Measurements from ENCODE around the gene APOC1.
"Not testable (repeated sequence)": the region's sequence is repeated elsewhere in the genome, so short reads cannot be mapped to it uniquely, and the experiment has no call there.

The APOC1 gene

GRCh38 chr19:44886141-44886540, 28.3 kb upstream of the APOC1 start:
- H3K27ac ChIP-seq (ENCODE audit: low read depth, low read length), result peak overlapping the region; percentile 47
- no peak overlapping the region for H3K23ac ChIP-seq (ENCODE audit: low read length)
- peak overlapping the region; percentile 40 for H4K91ac ChIP-seq (ENCODE audit: low read depth, low read length)
- no peak for DNase-seq
- peaks cover 8% of the 10 kb centered on the region for H3K79me1 ChIP-seq (ENCODE audit: low read length)
- H2BK120ac ChIP-seq (ENCODE audit: insufficient read depth, low read length, poor library complexity), result no peak overlapping the region
- no peak overlapping the region for H3K18ac ChIP-seq (ENCODE audit: low read length)
- no peaks in the 10 kb centered on the region for H3K9me3 ChIP-seq (ENCODE audit: insufficient read depth, low read depth, low read length)
- H3K4me1 ChIP-seq (ENCODE audit: control insufficient read depth in 1 of 2, insufficient read depth in 2 of 2, low read length in 2 of 2), result peaks cover 28 to 35% of the 10 kb centered on the region in 2 experiments
- no peak overlapping the region for H3K9ac ChIP-seq (ENCODE audit: low read length)
- no peaks in the 10 kb centered on the region for H3K27me3 ChIP-seq (ENCODE audit: insufficient read depth, low read length)
- peak overlapping the region; percentile 51 for H2BK5ac ChIP-seq (ENCODE audit: low read depth, low read length, poor library complexity)
- H3K36me3 ChIP-seq (ENCODE audit: control insufficient read depth in 1 of 2, insufficient read depth in 2 of 2, low read length in 2 of 2), result peaks cover 45 to 49% of the 10 kb centered on the region in 2 experiments
- H3K4me3 ChIP-seq (ENCODE audit: low read depth, low read length), result no peak overlapping the region
- H2AFZ ChIP-seq (ENCODE audit: insufficient read depth, low read length, poor library complexity), result no peak overlapping the region
- no peak overlapping the region for H4K12ac ChIP-seq (ENCODE audit: low read depth, low read length)
- WGBS (ENCODE audit: extremely low coverage, insufficient coverage, insufficient read length), result no CpG with 5 or more reads among the region's 6 CpGs
- H3K79me2 ChIP-seq (ENCODE audit: control insufficient read depth, insufficient read depth, low read length, poor library complexity), result peaks cover under 1% of the 10 kb centered on the region
- no peak overlapping the region for H2AK5ac ChIP-seq (ENCODE audit: low read length)
- no peak overlapping the region for H3K4me2 ChIP-seq (ENCODE audit: low read length)
- no peak overlapping the region for H3K14ac ChIP-seq (ENCODE audit: low read length)
- no peak overlapping the region for H4K8ac ChIP-seq (ENCODE audit: low read depth, low read length)
- no peak overlapping the region for H3K4ac ChIP-seq (ENCODE audit: low read depth, low read length)
- no peak overlapping the region for H2BK12ac ChIP-seq (ENCODE audit: low read length)

- H3K9ac ChIP-seq (ENCODE audit: low read length), result no peak overlapping the region
- H3K36me3 ChIP-seq (ENCODE audit: control insufficient read depth in 1 of 2, insufficient read depth in 2 of 2, low read length in 2 of 2), result peaks cover 45% of the 10 kb centered on the region in 2 experiments
- H3K14ac ChIP-seq (ENCODE audit: low read length), result no peak overlapping the region
- no peak overlapping the region for H3K18ac ChIP-seq (ENCODE audit: low read length)
- H3K79me2 ChIP-seq (ENCODE audit: control insufficient read depth, insufficient read depth, low read length, poor library complexity), result peaks cover 12% of the 10 kb centered on the region
- no peak overlapping the region for H3K4me3 ChIP-seq (ENCODE audit: low read depth, low read length)
- no peak for DNase-seq
- no peak overlapping the region for H4K12ac ChIP-seq (ENCODE audit: low read depth, low read length)
- no peak overlapping the region for H3K27ac ChIP-seq (ENCODE audit: low read depth, low read length)
- H3K23ac ChIP-seq (ENCODE audit: low read length), result no peak overlapping the region
- H3K79me1 ChIP-seq (ENCODE audit: low read length), result peaks cover 13% of the 10 kb centered on the region
- H2BK12ac ChIP-seq (ENCODE audit: low read length), result no peak overlapping the region
- no peak overlapping the region for H3K4me2 ChIP-seq (ENCODE audit: low read length)
- H4K8ac ChIP-seq (ENCODE audit: low read depth, low read length), result no peak overlapping the region
- no CpG with 5 or more reads among the region's 4 CpGs for WGBS (ENCODE audit: extremely low coverage, insufficient coverage, insufficient read length)
- H2BK5ac ChIP-seq (ENCODE audit: low read depth, low read length, poor library complexity), result no peak overlapping the region
- no peak overlapping the region for H2AK5ac ChIP-seq (ENCODE audit: low read length)
- peaks cover 29 to 32% of the 10 kb centered on the region in 2 experiments for H3K4me1 ChIP-seq (ENCODE audit: control insufficient read depth in 1 of 2, insufficient read depth in 2 of 2, low read length in 2 of 2)
- H3K4ac ChIP-seq (ENCODE audit: low read depth, low read length), result no peak overlapping the region
- no peaks in the 10 kb centered on the region for H3K27me3 ChIP-seq (ENCODE audit: insufficient read depth, low read length)
- H2BK120ac ChIP-seq (ENCODE audit: insufficient read depth, low read length, poor library complexity), result no peak overlapping the region
- no peaks in the 10 kb centered on the region for H3K9me3 ChIP-seq (ENCODE audit: insufficient read depth, low read depth, low read length)
- H2AFZ ChIP-seq (ENCODE audit: insufficient read depth, low read length, poor library complexity), result no peak overlapping the region
- no peak overlapping the region for H4K91ac ChIP-seq (ENCODE audit: low read depth, low read length)
Observed at GRCh38 chr19:44887648-44888047, 26.8 kb upstream of the APOC1 start.

GRCh38 chr19:44888335-44888734, 26.1 kb upstream of the APOC1 start:
- H3K4me1 ChIP-seq (ENCODE audit: control insufficient read depth in 1 of 2, insufficient read depth in 2 of 2, low read length in 2 of 2), result peaks cover 24 to 28% of the 10 kb centered on the region in 2 experiments
- H3K9ac ChIP-seq (ENCODE audit: low read length); H3K14ac ChIP-seq (ENCODE audit: low read length): not testable (repeated sequence)

GRCh38 chr19:44889830-44890365, 24.5 kb upstream of the APOC1 start:
- Histone ChIP-seq H4K91ac (ENCODE audit: low read depth, low read length) (no peak overlapping the region), H3K14ac (ENCODE audit: low read length) (no peak overlapping the region), H2BK120ac (ENCODE audit: insufficient read depth, low read length, poor library complexity) (no peak overlapping the region), H3K79me1 (ENCODE audit: low read length) (peaks cover 7% of the 10 kb centered on the region), H2AK5ac (ENCODE audit: low read length) (no peak overlapping the region), H3K79me2 (ENCODE audit: control insufficient read depth, insufficient read depth, low read length, poor library complexity) (peaks cover 12% of the 10 kb centered on the region), H3K4me1 (ENCODE audit: control insufficient read depth in 1 of 2, insufficient read depth in 2 of 2, low read length in 2 of 2) (peaks cover 13 to 15% of the 10 kb centered on the region in 2 experiments), H3K9me3 (ENCODE audit: insufficient read depth, low read depth, low read length) (peaks cover under 1% of the 10 kb centered on the region), H4K8ac (ENCODE audit: low read depth, low read length) (peak overlapping the region; percentile 43), H3K9ac (ENCODE audit: low read length) (no peak overlapping the region), H3K36me3 (ENCODE audit: control insufficient read depth in 1 of 2, insufficient read depth in 2 of 2, low read length in 2 of 2) (peaks cover 53% of the 10 kb centered on the region in 2 experiments), H3K4me3 (ENCODE audit: low read depth, low read length) (no peak overlapping the region), H2BK5ac (ENCODE audit: low read depth, low read length, poor library complexity) (no peak overlapping the region), H2BK12ac (ENCODE audit: low read length) (no peak overlapping the region), H3K27ac (ENCODE audit: low read depth, low read length) (peak overlapping the region; percentile 50), H3K23ac (ENCODE audit: low read length) (no peak overlapping the region), H4K12ac (ENCODE audit: low read depth, low read length) (peak overlapping the region; percentile 37), H3K4ac (ENCODE audit: low read depth, low read length) (no peak overlapping the region), H2AFZ (ENCODE audit: insufficient read depth, low read length, poor library complexity) (no peak overlapping the region), H3K4me2 (ENCODE audit: low read length) (peak overlapping the region; percentile 71), H3K18ac (ENCODE audit: low read length) (no peak overlapping the region), H3K27me3 (ENCODE audit: insufficient read depth, low read length) (no peaks in the 10 kb centered on the region)
- WGBS (ENCODE audit: extremely low coverage, insufficient coverage, insufficient read length), result no CpG with 5 or more reads among the region's 17 CpGs
- DNase-seq, result no peak

More at GRCh38 chr19:44888335-44888734, 26.1 kb upstream of the APOC1 start:
- not testable (repeated sequence) for H4K8ac ChIP-seq (ENCODE audit: low read depth, low read length); DNase-seq; H4K12ac ChIP-seq (ENCODE audit: low read depth, low read length); H4K91ac ChIP-seq (ENCODE audit: low read depth, low read length); H3K4ac ChIP-seq (ENCODE audit: low read depth, low read length); H2BK5ac ChIP-seq (ENCODE audit: low read depth, low read length, poor library complexity); H3K23ac ChIP-seq (ENCODE audit: low read length); H3K18ac ChIP-seq (ENCODE audit: low read length); H3K4me3 ChIP-seq (ENCODE audit: low read depth, low read length); H3K9me3 ChIP-seq (ENCODE audit: insufficient read depth, low read depth, low read length); H3K4me2 ChIP-seq (ENCODE audit: low read length); H2AFZ ChIP-seq (ENCODE audit: insufficient read depth, low read length, poor library complexity); H2AK5ac ChIP-seq (ENCODE audit: low read length); H3K27me3 ChIP-seq (ENCODE audit: insufficient read depth, low read length); H3K27ac ChIP-seq (ENCODE audit: low read depth, low read length); H2BK120ac ChIP-seq (ENCODE audit: insufficient read depth, low read length, poor library complexity); H2BK12ac ChIP-seq (ENCODE audit: low read length)
- H3K79me1 ChIP-seq (ENCODE audit: low read length), result peaks cover 13% of the 10 kb centered on the region
- no CpG with 5 or more reads among the region's 5 CpGs for WGBS (ENCODE audit: extremely low coverage, insufficient coverage, insufficient read length)
- peaks cover 48% of the 10 kb centered on the region in 2 experiments for H3K36me3 ChIP-seq (ENCODE audit: control insufficient read depth in 1 of 2, insufficient read depth in 2 of 2, low read length in 2 of 2)
- peaks cover 12% of the 10 kb centered on the region for H3K79me2 ChIP-seq (ENCODE audit: control insufficient read depth, insufficient read depth, low read length, poor library complexity)

Data from trophoblast cell (in vitro differentiated cells and primary cell).